Ishikawa (cell line): ENCODE results near the gene SMIM28.

Source experiments
- CEBPB ChIP-seq: IDR thresholded peaks from 2 replicates; pipeline ENCODE4 v1.6.1; 2012
- CREB1 ChIP-seq: IDR thresholded peaks from 2 replicates; pipeline ENCODE4 v1.6.1; 2012; ENCODE audit warnings: low read depth
- EP300 ChIP-seq: IDR thresholded peaks from 2 replicates; pipeline ENCODE4 v1.6.1; 2012; ENCODE audit warnings: borderline replicate concordance
- NFIC ChIP-seq: IDR thresholded peaks from 2 replicates; pipeline ENCODE4 v1.6.1; 2012
- TAF1 ChIP-seq: IDR thresholded peaks from 2 replicates; pipeline ENCODE4 v1.6.1; 2012; ENCODE audit warnings: low read depth, mild to moderate bottlenecking
- TEAD4 ChIP-seq: IDR thresholded peaks from 2 replicates; pipeline ENCODE4 v1.6.1; 2012
- YY1 ChIP-seq: IDR thresholded peaks from 2 replicates; pipeline ENCODE4 v1.6.1; 2012; ENCODE audit warnings: low read depth
- ZBTB7A ChIP-seq: IDR thresholded peaks from 2 replicates; pipeline ENCODE4 v1.6.1; 2012; ENCODE audit warnings: low read depth
- TF ChIP-seq, protein P1 (sequence below): IDR thresholded peaks from 2 replicates; pipeline ENCODE4 v1.6.1; 2012
- TF ChIP-seq, protein P2 (sequence below): IDR thresholded peaks from 2 replicates; pipeline ENCODE4 v1.6.1; 2012; ENCODE audit warnings: low read depth, mild to moderate bottlenecking

DNA sequence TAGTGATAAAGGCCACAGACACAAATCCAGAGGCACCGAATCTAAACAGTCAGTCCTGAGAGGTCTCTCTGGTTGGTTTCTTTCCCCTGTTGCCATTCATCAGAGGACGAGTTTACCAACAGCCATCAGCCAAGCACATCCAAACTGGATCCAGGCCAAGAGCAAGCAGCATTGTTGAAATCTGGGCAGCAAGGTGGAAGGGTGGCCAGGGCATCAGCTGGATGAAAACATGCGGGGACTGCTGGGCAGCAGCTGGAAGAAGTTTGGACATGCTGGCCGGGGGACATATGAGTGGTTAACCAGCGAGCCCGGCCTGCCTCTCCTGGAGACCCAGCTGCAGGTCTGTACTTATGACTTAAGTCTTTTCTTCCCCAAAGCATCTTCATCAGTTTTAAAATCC, at the start of gene SMIM28:
- TF ChIP-seq, protein P1, sequence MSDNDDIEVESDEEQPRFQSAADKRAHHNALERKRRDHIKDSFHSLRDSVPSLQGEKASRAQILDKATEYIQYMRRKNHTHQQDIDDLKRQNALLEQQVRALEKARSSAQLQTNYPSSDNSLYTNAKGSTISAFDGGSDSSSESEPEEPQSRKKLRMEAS, result no peak
- no peak for TF ChIP-seq NFIC
- TF ChIP-seq, protein P2, sequence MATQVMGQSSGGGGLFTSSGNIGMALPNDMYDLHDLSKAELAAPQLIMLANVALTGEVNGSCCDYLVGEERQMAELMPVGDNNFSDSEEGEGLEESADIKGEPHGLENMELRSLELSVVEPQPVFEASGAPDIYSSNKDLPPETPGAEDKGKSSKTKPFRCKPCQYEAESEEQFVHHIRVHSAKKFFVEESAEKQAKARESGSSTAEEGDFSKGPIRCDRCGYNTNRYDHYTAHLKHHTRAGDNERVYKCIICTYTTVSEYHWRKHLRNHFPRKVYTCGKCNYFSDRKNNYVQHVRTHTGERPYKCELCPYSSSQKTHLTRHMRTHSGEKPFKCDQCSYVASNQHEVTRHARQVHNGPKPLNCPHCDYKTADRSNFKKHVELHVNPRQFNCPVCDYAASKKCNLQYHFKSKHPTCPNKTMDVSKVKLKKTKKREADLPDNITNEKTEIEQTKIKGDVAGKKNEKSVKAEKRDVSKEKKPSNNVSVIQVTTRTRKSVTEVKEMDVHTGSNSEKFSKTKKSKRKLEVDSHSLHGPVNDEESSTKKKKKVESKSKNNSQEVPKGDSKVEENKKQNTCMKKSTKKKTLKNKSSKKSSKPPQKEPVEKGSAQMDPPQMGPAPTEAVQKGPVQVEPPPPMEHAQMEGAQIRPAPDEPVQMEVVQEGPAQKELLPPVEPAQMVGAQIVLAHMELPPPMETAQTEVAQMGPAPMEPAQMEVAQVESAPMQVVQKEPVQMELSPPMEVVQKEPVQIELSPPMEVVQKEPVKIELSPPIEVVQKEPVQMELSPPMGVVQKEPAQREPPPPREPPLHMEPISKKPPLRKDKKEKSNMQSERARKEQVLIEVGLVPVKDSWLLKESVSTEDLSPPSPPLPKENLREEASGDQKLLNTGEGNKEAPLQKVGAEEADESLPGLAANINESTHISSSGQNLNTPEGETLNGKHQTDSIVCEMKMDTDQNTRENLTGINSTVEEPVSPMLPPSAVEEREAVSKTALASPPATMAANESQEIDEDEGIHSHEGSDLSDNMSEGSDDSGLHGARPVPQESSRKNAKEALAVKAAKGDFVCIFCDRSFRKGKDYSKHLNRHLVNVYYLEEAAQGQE, result no peak
- TF ChIP-seq YY1, result no peak
- no peak for TF ChIP-seq CEBPB
- TF ChIP-seq EP300, result no peak
- TF ChIP-seq TAF1, result no peak
- TF ChIP-seq CREB1, result no peak
- no peak for TF ChIP-seq ZBTB7A
- no peak for TF ChIP-seq TEAD4
